K562 (cell line): ENCODE measurements around the gene CCL24. TPM values are rescaled to one million over a fixed set of nuclear protein-coding genes. Genes with fewer than 3 reads are reported as not detected.

ENCODE experiments used
- ADNP ChIP-seq: fragments of 200-800 bp; sonication (Bioruptor generic); IDR thresholded peaks from 2 replicates; pipeline ENCODE4 v1.6.1; 2016; ENCODE audit warnings: missing genetic modification characterization, missing compliant biosample characterization
- EP300 ChIP-seq: IDR thresholded peaks from 2 replicates; pipeline ENCODE4 v1.6.1; 2012; ENCODE audit warnings: low read length, improper control_type of control experiment
- ETS1 ChIP-seq: conservative IDR thresholded peaks from 2 replicates; pipeline ENCODE4 v1.6.1; 2011; ENCODE audit warnings: low read depth, mild to moderate bottlenecking, low read length; ENCODE audit not compliant: control insufficient read depth
- FOXP1 ChIP-seq: sonication (generic); formaldehyde crosslinking; IDR thresholded peaks from 2 replicates; pipeline ENCODE4 v1.8.0; 2022; ENCODE audit warnings: mild to moderate bottlenecking, missing genetic modification reagents
- GATA2 ChIP-seq: sonication (generic); formaldehyde crosslinking; IDR thresholded peaks from 2 replicates; pipeline ENCODE4 v1.4.0; 2020; ENCODE audit warnings: mild to moderate bottlenecking, missing genetic modification reagents
- GATAD2A ChIP-seq: fragments of 450-650 bp; IDR thresholded peaks from 2 replicates; pipeline ENCODE4 v1.6.1; 2017
- KDM1A ChIP-seq, 2 experiments: fragments of 450-650 bp; IDR thresholded peaks; 2 replicates each; pipeline ENCODE4 v1.6.1; 2016; ENCODE audit warnings: mild to moderate bottlenecking in 2 of 2
- LEF1 ChIP-seq: fragments of 450-650 bp; IDR thresholded peaks from 2 replicates; pipeline ENCODE4 v1.6.1; 2016; ENCODE audit warnings: mild to moderate bottlenecking
- MYC ChIP-seq, 2 experiments: fragments of 250-450 bp in 1 of 2; sonication (Bioruptor Pico) in 1 of 2; IDR thresholded peaks; 2 replicates each; pipeline versions ENCODE4 v1.5.1 to v1.6.1; 2012 to 2021; ENCODE audit warnings: low read depth in 2 of 2, borderline replicate concordance in 1 of 2, improper control_type of control experiment in 1 of 2, low read length in 1 of 2, mild to moderate bottlenecking in 1 of 2, moderate library complexity in 1 of 2
- NCOA1 ChIP-seq: fragments of 450-650 bp; IDR thresholded peaks from 2 replicates; pipeline ENCODE4 v1.6.1; 2016; ENCODE audit warnings: low read depth
- PCBP1 ChIP-seq: fragments of 200-400 bp; formaldehyde crosslinking; IDR thresholded peaks from 2 replicates; pipeline ENCODE4 v1.6.1; 2018; ENCODE audit warnings: mild to moderate bottlenecking, low read depth, low read length; ENCODE audit not compliant: poor library complexity, severe bottlenecking
- RCOR1 ChIP-seq, 2 experiments: IDR thresholded peaks; 2 replicates each; pipeline ENCODE4 v1.6.1; 2012; ENCODE audit warnings: low read depth in 2 of 2, low read length in 2 of 2, borderline replicate concordance in 1 of 2, improper control_type of control experiment in 1 of 2
- RNF2 ChIP-seq: sonication (generic); IDR thresholded peaks from 2 replicates; pipeline ENCODE4 v1.6.1; 2016
- SMARCE1 ChIP-seq: fragments of 450-650 bp; IDR thresholded peaks from 2 replicates; pipeline ENCODE4 v1.7.1; 2016; ENCODE audit warnings: mild to moderate bottlenecking
- ZFP36 ChIP-seq: fragments of 150-350 bp; IDR thresholded peaks from 2 replicates; pipeline ENCODE4 v1.6.1; 2018; ENCODE audit warnings: low read length, low read depth; ENCODE audit not compliant: partially characterized antibody
- polyA plus RNA-seq, 8 experiments: library from polyadenylated mRNA; depleted of rRNA in 4 of 8; stranded (reverse) in 5 of 8; unstranded in 3 of 8; fragments of >200 nt; fragmentation: Nextera tagmentation in 2 of 8; fragmentation: Illumina TruSeq in 1 of 8; extraction: Ambion mirVana in 2 of 8; extraction: Trizol in 1 of 8; gene quantifications; 2 replicates each; pipeline versions ENCODE4 v1.2.1 to v1.2.3, GENCODE V29; 2011 to 2014; ENCODE audit warnings: inconsistent platforms in 1 of 8, missing spikeins in 1 of 8
- total RNA-seq, 7 experiments: library from RNA; depleted of rRNA in 6 of 7; stranded (reverse); fragments of >200 nt in 6 of 7; fragmentation: Illumina TruSeq in 2 of 7; extraction: Trizol in 2 of 7; gene quantifications; 2 replicates each; pipeline versions ENCODE4 v1.2.1 to v1.2.3, GENCODE V29; 2011 to 2021; ENCODE audit warnings: low replicate concordance in 1 of 7
- TF ChIP-seq, protein P1 (sequence below), 2 experiments: fragments of 450-650 bp in 1 of 2; sonication (generic) in 1 of 2; formaldehyde crosslinking in 1 of 2; IDR thresholded peaks; 2 replicates each; pipeline versions ENCODE4 v1.7.1 to v1.9.0; 2016 to 2022; ENCODE audit warnings: inconsistent platforms in 1 of 2, mild to moderate bottlenecking in 1 of 2, missing genetic modification reagents in 1 of 2
- TF ChIP-seq, protein P2 (sequence below): IDR thresholded peaks from 3 replicates; pipeline ENCODE4 v1.6.1; 2011; ENCODE audit warnings: borderline replicate concordance, mild to moderate bottlenecking; ENCODE audit not compliant: insufficient read length, insufficient read depth

CCL24 gene
- total and polyA plus RNA-seq, 9 of the 15 experiments (the other 6 are each of a cell fraction or from before 2014, with no cell fraction given): 0.45 to 3.6 (median 0.95) TPM; not detected in 1

DNA sequence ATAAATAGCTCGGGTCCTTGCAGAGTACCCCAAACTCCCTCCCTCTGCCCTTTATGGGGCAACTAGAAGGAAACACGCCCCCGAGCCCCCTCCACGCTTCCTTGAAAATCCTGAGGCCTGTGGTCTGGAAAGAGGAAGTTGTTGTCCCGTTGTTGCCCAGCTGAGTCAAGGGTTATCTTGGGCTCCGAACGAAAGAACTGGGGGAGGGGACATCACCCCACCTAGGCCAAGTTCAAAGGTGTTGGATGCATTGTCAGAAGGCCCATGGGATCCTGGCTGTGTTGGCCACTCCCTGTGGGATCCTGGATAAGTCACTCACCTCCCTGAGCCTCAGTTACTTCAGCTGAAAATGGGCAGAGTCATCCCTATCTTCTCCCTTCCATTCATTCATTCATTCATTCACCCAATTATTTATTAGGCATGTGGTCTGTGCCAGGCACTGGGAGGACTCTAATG lies at the start of gene CCL24 (continued):
- TF ChIP-seq, protein P1, sequence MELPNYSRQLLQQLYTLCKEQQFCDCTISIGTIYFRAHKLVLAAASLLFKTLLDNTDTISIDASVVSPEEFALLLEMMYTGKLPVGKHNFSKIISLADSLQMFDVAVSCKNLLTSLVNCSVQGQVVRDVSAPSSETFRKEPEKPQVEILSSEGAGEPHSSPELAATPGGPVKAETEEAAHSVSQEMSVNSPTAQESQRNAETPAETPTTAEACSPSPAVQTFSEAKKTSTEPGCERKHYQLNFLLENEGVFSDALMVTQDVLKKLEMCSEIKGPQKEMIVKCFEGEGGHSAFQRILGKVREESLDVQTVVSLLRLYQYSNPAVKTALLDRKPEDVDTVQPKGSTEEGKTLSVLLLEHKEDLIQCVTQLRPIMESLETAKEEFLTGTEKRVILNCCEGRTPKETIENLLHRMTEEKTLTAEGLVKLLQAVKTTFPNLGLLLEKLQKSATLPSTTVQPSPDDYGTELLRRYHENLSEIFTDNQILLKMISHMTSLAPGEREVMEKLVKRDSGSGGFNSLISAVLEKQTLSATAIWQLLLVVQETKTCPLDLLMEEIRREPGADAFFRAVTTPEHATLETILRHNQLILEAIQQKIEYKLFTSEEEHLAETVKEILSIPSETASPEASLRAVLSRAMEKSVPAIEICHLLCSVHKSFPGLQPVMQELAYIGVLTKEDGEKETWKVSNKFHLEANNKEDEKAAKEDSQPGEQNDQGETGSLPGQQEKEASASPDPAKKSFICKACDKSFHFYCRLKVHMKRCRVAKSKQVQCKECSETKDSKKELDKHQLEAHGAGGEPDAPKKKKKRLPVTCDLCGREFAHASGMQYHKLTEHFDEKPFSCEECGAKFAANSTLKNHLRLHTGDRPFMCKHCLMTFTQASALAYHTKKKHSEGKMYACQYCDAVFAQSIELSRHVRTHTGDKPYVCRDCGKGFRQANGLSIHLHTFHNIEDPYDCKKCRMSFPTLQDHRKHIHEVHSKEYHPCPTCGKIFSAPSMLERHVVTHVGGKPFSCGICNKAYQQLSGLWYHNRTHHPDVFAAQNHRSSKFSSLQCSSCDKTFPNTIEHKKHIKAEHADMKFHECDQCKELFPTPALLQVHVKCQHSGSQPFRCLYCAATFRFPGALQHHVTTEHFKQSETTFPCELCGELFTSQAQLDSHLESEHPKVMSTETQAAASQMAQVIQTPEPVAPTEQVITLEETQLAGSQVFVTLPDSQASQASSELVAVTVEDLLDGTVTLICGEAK (IDR thresholded peaks at IDR 0.05): no peak
- TF ChIP-seq, protein P1 (CRISPR knock-in tag; IDR thresholded peaks at IDR 0.05): no peak
- peak; percentile 42 for TF ChIP-seq ZFP36
- TF ChIP-seq GATAD2A: 0 out of 2 replicates have a peak, but pooled peaks have one; percentile 35
- no peak for TF ChIP-seq ETS1
- 0 out of 2 replicates have a peak, but pooled peaks have one; percentile 48 for TF ChIP-seq NCOA1
- TF ChIP-seq PCBP1: no peak
- peak; percentile 69; the same call in 1 of the 2 replicates for TF ChIP-seq RNF2
- TF ChIP-seq EP300: peak; percentile 72
- TF ChIP-seq KDM1A (IDR thresholded peaks at IDR 0.05): peak; percentile 68 to 70
- TF ChIP-seq RCOR1 (IDR thresholded peaks at IDR 0.05; ENCODE audit: borderline replicate concordance in 1 of 2, low read depth in 2 of 2, low read length in 2 of 2): peak in 1 of 2 experiments; percentile 96; a peak in 2 of 4 replicates
- TF ChIP-seq GATA2 (CRISPR knock-in tag): peak; percentile 9; the same call in 1 of the 2 replicates
- 0 out of 2 replicates have a peak, but pooled peaks have one; percentile 22 for TF ChIP-seq MYC (IDR thresholded peaks at IDR 0.05; ENCODE audit: low read depth, low read length)
- TF ChIP-seq MYC (CRISPR knock-in tag; IDR thresholded peaks at IDR 0.05; ENCODE audit: borderline replicate concordance, low read depth): no peak
- peak; percentile 78; the same call in 1 of the 2 replicates for TF ChIP-seq FOXP1 (CRISPR knock-in tag)
- peak; percentile 86 for TF ChIP-seq SMARCE1
- peak; percentile 76 for TF ChIP-seq ADNP (tag)
- TF ChIP-seq LEF1: peak; percentile 48; the same call in 1 of the 2 replicates
- TF ChIP-seq, protein P2, sequence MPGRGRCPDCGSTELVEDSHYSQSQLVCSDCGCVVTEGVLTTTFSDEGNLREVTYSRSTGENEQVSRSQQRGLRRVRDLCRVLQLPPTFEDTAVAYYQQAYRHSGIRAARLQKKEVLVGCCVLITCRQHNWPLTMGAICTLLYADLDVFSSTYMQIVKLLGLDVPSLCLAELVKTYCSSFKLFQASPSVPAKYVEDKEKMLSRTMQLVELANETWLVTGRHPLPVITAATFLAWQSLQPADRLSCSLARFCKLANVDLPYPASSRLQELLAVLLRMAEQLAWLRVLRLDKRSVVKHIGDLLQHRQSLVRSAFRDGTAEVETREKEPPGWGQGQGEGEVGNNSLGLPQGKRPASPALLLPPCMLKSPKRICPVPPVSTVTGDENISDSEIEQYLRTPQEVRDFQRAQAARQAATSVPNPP: no peak
